IgD-negative memory B cell (primary cell): Measurements from ENCODE around the gene FYB1. TPM values are rescaled to one million over a fixed set of nuclear protein-coding genes. Genes with fewer than 3 reads are reported as not detected.
"Not testable (repeated sequence)": the region's sequence is repeated elsewhere in the genome, so short reads cannot be mapped to it uniquely, and the experiment has no call there.

ENCODE experiments used
- H3K27ac Mint-ChIP-seq, 3 donors: one replicate each; pipeline ENCODE4 v1.8.0; 2020 to 2022; ENCODE audit warnings: mild to moderate bottlenecking in 3 of 3, mixed read lengths in 3 of 3, moderate library complexity in 1 of 3
- H3K27me3 Mint-ChIP-seq: one replicate; pipeline ENCODE4 v1.8.0; 2021; ENCODE audit warnings: mixed read lengths
- H3K36me3 Mint-ChIP-seq: one replicate; pipeline ENCODE4 v1.8.0; 2020; ENCODE audit warnings: mild to moderate bottlenecking, mixed read lengths
- H3K4me1 Mint-ChIP-seq, 3 donors: one replicate each; pipeline ENCODE4 v1.8.0; 2020 to 2022; ENCODE audit warnings: mixed read lengths in 3 of 3, mild to moderate bottlenecking in 1 of 3
- H3K4me3 Mint-ChIP-seq, 4 donors: one replicate each; pipeline ENCODE4 v1.8.0; 2020 to 2022; ENCODE audit warnings: mild to moderate bottlenecking in 4 of 4, mixed read lengths in 4 of 4, moderate library complexity in 3 of 4
- H3K9me3 Mint-ChIP-seq, 3 donors: one replicate each; pipeline ENCODE4 v1.8.0; 2020 to 2021; ENCODE audit warnings: mixed read lengths in 3 of 3, mild to moderate bottlenecking in 1 of 3
- polyA plus RNA-seq: library from polyadenylated mRNA; unstranded; fragments of 300-500 nt; fragmentation: Illumina TruSeq; gene quantifications from one replicate; pipeline ENCODE4 v1.2.3, GENCODE V29; 2021

The FYB1 gene
- polyA plus RNA-seq, 1 donor from 2014 or later, result 11.6 TPM

DNA sequence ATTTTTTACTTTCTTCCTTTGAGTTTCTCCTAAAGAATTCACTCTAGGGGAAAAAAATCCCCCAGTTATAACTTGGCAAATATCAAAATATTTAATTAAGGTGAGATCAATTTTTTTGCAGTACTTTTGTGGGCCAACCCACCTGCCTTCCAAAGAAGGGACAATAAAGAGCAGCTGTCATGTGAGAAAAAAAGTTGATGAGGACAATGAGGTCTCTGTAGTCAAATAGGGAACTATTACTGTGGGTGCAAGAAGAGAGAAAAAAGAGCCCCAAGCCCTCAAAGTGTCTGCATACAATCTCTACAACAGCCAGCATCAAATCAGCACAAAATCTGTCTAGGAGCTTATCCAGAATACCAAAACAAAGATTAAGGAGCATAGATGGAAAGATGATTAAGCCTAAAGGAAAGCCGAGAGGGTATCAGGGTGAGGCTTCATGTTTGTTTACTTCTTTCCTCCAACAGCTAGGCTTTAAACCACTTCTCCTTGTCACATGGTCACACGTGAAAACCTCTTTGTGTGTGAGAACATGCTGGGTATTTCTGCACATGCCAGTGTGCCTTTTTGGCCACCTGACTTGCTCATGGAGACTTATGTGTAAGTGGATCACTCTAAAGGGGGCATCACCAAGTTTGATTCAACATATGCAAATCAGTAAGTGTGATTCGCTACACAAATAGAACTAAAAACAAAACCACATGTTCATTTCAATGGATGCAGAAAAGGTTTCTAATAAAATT, 19.2 kb upstream of the FYB1 start:
- peaks cover 1% of the 10 kb centered on the region for H3K27me3 Mint-ChIP-seq
- no peak overlapping the region for H3K4me3 Mint-ChIP-seq
- H3K36me3 Mint-ChIP-seq, result no peaks in the 10 kb centered on the region
- H3K9me3 Mint-ChIP-seq, result peaks cover 4 to 18% (median 13%) of the 10 kb centered on the region in 3 donors
- H3K4me1 Mint-ChIP-seq, result peaks cover 2 to 6% (median 6%) of the 10 kb centered on the region in 3 donors
- H3K27ac Mint-ChIP-seq, result no peak overlapping the region

DNA sequence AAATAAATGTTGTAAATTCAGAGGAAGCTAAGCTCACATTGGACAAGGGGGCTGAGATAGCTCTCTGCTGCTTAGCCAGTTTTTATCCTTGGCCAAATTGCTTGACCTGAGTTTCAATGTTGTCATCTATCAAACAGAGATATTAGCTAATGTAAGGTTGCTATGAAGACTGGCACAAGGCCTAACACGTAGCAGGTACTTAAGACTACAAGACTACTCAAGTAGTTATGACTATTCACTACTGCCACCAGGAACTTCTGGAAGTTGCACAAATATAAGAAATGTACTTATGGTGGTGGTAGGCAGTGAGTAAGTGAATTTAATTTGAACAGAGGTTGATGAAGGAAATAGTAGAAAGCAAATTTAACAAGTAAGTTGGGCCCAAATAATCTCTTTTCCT, 17.4 kb upstream of the FYB1 start:
- Mint-ChIP-seq H3K9me3 (peaks cover 4 to 18% (median 13%) of the 10 kb centered on the region in 3 donors), H3K4me3 (no peak overlapping the region), H3K27ac (peak overlapping the region in 1 of 3 donors; percentile 3), H3K4me1 (peaks cover 2 to 6% (median 6%) of the 10 kb centered on the region in 3 donors), H3K27me3 (peaks cover 1% of the 10 kb centered on the region), H3K36me3 (no peaks in the 10 kb centered on the region)

DNA sequence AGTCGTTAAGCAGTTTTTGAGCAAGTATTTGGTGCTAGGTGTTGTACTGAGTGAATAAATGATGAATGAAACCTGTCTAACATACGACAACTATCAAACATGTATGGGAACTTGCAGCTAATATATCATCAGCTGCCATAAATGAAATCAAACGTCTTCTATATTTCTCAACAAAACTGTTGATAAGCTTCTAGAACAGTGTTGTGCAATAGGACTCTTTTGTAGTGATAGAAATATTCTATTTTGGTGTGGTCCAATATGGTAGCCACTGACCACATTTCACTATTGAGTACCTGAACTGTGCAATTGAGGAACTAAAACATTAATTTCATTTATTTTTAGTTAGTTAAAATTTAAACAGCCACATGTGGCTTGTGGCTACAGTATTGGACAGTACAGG, 16.3 kb upstream of the FYB1 start:
- Mint-ChIP-seq H3K27me3 (peaks cover 1% of the 10 kb centered on the region), H3K9me3 (peaks cover under 1 to 13% (median 13%) of the 10 kb centered on the region in 3 donors), H3K27ac (no peak overlapping the region), H3K4me1 (peaks cover 2 to 6% (median 6%) of the 10 kb centered on the region in 3 donors), H3K4me3 (no peak overlapping the region), H3K36me3 (peaks cover 2% of the 10 kb centered on the region)

DNA sequence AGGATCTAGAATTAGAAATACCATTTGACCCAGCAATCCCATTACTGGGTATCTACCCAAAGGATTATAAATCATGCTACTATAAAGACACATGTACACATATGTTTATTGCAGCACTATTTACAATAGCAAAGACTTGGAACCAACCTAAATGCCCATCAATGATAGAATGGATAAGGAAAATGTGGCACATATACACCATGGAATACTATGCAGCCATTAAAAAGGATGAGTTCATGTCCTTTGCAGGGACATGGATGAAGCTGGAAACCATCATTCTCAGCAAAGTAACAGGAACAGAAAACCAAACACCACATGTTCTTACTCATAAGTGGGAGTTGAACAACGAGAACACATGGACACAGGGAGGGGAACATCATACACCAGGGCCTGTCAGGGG, 15.1 kb upstream of the FYB1 start:
- H3K4me3 Mint-ChIP-seq, H3K9me3 Mint-ChIP-seq, H3K27me3 Mint-ChIP-seq, H3K36me3 Mint-ChIP-seq, H3K4me1 Mint-ChIP-seq: not testable (repeated sequence)
- H3K27ac Mint-ChIP-seq, result peak overlapping the region in 1 of 3 donors; percentile 63

DNA sequence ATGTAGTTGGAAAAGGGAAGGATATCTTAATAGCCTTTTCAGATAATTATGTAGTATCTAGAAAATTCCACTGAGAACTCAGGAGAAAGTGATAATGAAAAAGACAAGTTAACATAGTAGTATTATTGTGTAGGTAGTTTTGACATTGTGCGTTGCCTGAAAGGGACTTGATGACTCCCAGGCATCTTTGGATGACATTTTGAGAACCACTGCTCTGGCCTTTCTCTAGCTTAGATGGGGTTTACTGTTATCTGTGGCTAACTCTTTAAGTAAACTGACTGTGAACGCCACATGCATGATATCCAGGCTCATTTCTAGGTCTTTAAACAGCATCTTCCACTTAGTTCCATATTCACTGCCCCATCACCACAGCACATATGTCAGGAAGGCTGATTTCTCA, 14.4 kb upstream of the FYB1 start:
- Mint-ChIP-seq H3K4me1 (peaks cover 0 to 4% (median 4%) of the 10 kb centered on the region in 3 donors), H3K36me3 (peaks cover 7% of the 10 kb centered on the region), H3K9me3 (peaks cover 0 to 6% (median 0%) of the 10 kb centered on the region in 3 donors), H3K27ac (no peak overlapping the region), H3K4me3 (no peak overlapping the region), H3K27me3 (peaks cover 1% of the 10 kb centered on the region)

DNA sequence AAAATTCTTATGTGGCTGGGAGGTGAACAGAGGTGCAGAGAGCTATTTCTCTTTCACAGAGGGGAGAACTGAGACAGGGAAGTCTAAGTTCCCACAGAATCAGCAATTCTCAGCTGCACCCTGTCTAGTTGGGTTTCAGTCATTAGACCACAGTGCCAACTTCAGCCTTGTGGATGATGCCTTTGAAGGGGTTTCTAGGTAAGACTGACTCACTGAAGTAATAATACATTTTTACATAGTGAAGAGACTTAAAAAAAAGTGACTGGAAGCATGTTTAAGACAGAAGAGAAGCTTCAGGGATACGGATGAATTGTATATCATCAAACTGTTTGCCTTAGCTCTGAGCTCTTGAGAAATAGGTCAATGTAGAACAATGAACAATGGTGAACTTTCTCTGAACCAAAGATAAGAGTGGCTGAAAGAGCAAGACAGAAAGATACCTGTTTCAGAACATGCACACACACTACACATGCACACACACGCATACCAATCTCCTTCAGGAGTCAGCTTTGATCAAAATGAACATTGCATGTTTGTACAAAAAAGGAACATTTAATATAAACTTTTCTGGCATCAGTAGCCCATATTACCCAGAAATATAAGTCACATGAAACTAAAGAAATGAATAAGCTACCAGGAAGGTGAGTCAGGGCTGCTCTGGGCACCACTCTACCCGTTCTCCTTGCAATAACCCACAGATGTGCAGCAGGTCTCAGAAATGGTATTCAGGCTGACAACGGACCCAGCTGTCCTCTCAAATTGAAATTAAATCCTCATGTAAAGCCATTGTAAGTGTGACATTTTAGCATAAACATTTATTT, 12.6 kb upstream of the FYB1 start:
- H3K4me3 Mint-ChIP-seq, result no peak overlapping the region
- H3K4me1 Mint-ChIP-seq, result no peaks in the 10 kb centered on the region
- H3K36me3 Mint-ChIP-seq, result peaks cover 7% of the 10 kb centered on the region
- no peak overlapping the region for H3K27ac Mint-ChIP-seq
- peaks cover 0 to 4% (median 0%) of the 10 kb centered on the region in 3 donors for H3K9me3 Mint-ChIP-seq
- peaks cover 2% of the 10 kb centered on the region for H3K27me3 Mint-ChIP-seq

DNA sequence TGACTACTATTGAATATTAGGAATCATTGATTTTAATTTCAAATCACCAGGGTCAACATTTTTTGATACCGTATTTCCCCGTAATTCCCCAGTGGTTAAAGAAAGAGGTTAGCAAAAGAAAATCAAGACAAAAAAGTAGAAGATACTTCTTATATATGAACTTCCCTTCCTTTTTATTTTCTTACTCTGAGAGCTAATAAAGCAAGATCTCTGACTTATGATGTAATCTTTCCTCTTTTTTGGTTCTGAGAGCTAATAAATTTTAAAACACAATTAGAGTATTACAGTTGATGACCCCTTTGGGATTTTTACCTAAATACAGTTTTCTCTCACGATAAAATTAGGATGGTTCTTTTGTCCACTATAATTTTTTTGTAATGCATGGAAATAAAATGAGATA, 9.2 kb upstream of the FYB1 start:
- Mint-ChIP-seq H3K4me1 (peaks cover 0 to 1% (median 0%) of the 10 kb centered on the region in 3 donors), H3K4me3 (no peak overlapping the region), H3K27ac (no peak overlapping the region), H3K9me3 (no peaks in the 10 kb centered on the region), H3K27me3 (peaks cover 3% of the 10 kb centered on the region), H3K36me3 (peaks cover 9% of the 10 kb centered on the region)

DNA sequence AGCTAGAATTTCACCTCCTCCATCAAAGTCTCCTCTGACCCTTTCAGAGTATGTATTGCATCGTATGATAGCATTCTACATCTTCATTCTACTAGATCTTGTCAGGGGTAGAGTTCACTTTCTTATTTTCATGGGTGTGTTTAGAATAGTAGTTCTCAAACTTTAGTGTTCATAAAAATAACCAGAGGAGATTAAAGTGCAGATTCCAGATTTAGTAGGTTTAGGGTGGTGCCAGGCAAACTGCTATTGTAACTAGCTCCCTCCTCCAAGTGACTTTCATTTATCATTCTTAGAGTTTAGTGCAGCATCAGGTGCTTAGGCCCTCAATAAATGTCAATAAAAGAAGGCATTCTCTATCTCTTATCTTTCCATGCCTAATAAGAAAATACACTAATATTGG, 7.2 kb upstream of the FYB1 start:
- Mint-ChIP-seq H3K27me3 (peaks cover 3% of the 10 kb centered on the region), H3K4me3 (no peak overlapping the region), H3K36me3 (peaks cover 9% of the 10 kb centered on the region), H3K27ac (no peak overlapping the region), H3K9me3 (no peaks in the 10 kb centered on the region), H3K4me1 (peaks cover 0 to 1% (median 0%) of the 10 kb centered on the region in 3 donors)

DNA sequence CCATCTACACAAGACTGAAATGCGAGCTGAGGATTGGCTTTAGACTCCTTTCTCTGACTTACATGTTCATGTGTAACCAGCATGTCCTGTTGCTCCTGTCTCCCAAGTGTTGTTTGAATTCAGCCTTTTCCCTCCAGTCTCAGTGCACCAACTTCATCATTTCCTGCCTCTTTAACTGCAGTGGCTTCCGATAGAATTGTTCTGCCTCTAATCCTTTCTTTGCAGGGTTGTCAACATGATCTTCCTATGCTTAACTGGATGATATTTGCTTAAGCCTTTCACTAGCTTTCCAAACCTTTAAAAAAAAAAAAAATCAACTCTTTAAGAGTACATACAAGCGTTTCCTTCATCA, 6.7 kb upstream of the FYB1 start:
- no peak overlapping the region for H3K27ac Mint-ChIP-seq
- H3K9me3 Mint-ChIP-seq, result no peaks in the 10 kb centered on the region
- H3K4me3 Mint-ChIP-seq, result peak overlapping the region in 1 of 4 donors; percentile 29
- peaks cover 3% of the 10 kb centered on the region for H3K27me3 Mint-ChIP-seq
- H3K4me1 Mint-ChIP-seq, result peaks cover 0 to 1% (median 0%) of the 10 kb centered on the region in 3 donors
- H3K36me3 Mint-ChIP-seq, result peaks cover 9% of the 10 kb centered on the region

DNA sequence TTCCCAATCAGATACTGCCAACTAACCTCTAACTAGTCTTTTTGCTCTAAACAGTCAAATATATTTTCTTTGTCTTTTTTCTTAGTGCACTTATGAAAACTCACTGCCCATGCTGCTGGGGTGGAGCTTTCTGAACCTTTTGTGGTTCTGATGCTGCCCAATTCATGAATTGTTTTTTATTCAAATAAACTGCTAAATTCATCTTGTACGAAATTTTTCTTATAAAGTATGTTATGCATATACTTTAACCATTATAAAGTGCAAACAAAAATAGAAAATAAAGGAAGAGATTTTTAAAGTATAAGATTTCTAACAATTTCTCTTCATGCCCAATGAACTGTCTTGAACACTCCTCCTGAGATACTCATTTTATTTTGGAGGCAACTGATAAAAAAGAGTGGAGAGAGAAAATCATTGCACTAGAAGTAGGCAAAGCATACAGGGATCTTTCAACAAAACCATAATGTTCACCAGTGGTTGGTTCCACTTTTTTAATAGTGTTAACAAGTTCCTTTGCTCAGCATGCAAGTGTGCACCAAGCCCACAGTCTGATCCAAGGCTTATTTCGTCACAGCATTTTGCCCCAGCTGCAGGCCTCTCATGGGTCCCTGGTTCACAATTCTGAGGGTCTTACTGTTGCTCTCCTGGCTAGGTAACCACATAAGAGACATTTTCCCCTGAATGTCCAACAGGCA, 6.2 kb upstream of the FYB1 start:
- peaks cover 7% of the 10 kb centered on the region for H3K36me3 Mint-ChIP-seq
- peaks cover 0 to 1% (median 0%) of the 10 kb centered on the region in 3 donors for H3K4me1 Mint-ChIP-seq

DNA sequence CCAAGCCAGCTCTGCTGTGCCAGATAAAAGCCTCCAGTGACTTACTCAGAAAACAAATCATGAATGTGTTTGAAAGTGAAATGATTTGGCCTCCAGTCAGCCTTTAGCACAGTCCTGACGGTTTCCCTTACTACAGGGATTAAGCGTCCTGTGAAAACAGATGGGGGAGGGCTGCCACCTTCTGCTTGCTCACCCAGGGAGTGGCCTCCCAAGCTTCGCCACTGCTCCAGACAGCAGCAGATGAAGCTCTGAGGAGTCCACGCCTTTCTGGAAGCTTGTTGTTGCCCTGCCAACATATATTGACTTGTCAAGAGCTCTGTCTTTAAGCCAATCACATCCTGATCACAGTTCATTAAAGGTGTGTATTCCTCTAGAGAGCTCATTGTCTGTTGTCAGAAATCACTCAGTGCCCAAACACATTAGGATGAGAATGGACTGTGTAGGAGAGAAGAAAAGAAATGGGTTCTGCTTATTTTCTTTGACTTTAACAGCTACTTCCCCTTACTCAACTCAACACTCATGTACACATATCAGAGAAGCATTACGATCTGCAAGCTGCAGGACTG, 4.9 kb upstream of the FYB1 start:
- peaks cover 0 to 1% (median 0%) of the 10 kb centered on the region in 3 donors for H3K4me1 Mint-ChIP-seq
- no peak overlapping the region for H3K27ac Mint-ChIP-seq

More for the DNA sequence above, 6.2 kb upstream of the FYB1 start:
- Mint-ChIP-seq H3K27me3 (peaks cover 3% of the 10 kb centered on the region), H3K27ac (no peak overlapping the region), H3K4me3 (no peak overlapping the region), H3K9me3 (no peaks in the 10 kb centered on the region)

DNA sequence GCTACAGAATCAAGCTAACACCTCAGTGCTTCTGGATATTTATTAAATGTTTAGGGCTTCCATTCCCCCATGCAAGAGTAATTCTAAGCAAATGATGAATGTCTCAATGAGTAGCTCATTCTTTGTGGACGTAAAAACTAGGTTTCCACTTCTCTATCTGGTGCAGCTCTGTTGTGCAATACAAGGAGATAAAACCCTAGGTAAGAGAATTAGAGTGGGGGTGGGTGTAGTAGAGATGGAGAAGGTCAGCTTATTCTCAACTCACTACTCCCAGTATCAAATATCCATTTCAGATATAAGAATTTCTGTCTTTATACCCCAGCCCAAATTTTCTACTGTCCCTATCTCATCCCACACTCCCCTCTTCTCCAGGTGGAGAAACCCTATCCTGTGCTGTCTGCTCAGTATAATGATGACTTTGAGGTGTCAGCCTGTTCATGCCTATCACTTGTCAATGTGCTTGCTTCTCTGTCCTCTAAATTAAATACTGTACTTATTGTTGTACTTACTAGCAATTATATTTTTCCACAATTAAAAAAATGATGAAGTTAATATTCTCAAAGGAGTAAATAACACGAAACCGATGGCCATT, 4.3 kb upstream of the FYB1 start:
- no peak overlapping the region for H3K27ac Mint-ChIP-seq
- H3K27me3 Mint-ChIP-seq, result peaks cover 3% of the 10 kb centered on the region
- peaks cover 0 to 1% (median 0%) of the 10 kb centered on the region in 3 donors for H3K4me1 Mint-ChIP-seq
- H3K4me3 Mint-ChIP-seq, result no peak overlapping the region
- H3K9me3 Mint-ChIP-seq, result no peaks in the 10 kb centered on the region
- peaks cover 2% of the 10 kb centered on the region for H3K36me3 Mint-ChIP-seq

More for the DNA sequence above, 4.9 kb upstream of the FYB1 start:
- no peak overlapping the region for H3K4me3 Mint-ChIP-seq
- H3K27me3 Mint-ChIP-seq, result peaks cover 3% of the 10 kb centered on the region
- H3K9me3 Mint-ChIP-seq, result no peaks in the 10 kb centered on the region
- H3K36me3 Mint-ChIP-seq, result peaks cover 2% of the 10 kb centered on the region

DNA sequence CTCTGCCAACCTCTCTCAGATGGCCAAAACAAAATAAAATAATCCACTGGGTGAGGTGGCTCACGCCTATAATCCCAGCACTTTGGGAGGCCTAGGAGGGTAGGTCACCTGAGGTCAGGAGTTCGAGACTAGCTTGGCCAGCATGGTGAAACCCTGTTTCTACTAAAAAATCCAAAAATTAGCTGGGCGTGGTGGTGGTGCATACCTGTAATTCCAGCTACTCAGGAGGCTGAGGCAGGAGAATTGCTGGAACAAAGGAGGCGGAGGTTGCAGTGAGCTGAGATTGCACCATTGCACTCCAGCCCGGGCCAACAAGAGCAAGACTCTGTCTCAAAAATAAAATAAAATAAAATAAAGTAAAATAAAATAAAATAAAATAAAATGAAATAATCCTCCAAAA, 2.3 kb upstream of the FYB1 start:
- not testable (repeated sequence) for H3K27ac Mint-ChIP-seq, H3K4me1 Mint-ChIP-seq, H3K4me3 Mint-ChIP-seq, H3K27me3 Mint-ChIP-seq, H3K9me3 Mint-ChIP-seq, H3K36me3 Mint-ChIP-seq

DNA sequence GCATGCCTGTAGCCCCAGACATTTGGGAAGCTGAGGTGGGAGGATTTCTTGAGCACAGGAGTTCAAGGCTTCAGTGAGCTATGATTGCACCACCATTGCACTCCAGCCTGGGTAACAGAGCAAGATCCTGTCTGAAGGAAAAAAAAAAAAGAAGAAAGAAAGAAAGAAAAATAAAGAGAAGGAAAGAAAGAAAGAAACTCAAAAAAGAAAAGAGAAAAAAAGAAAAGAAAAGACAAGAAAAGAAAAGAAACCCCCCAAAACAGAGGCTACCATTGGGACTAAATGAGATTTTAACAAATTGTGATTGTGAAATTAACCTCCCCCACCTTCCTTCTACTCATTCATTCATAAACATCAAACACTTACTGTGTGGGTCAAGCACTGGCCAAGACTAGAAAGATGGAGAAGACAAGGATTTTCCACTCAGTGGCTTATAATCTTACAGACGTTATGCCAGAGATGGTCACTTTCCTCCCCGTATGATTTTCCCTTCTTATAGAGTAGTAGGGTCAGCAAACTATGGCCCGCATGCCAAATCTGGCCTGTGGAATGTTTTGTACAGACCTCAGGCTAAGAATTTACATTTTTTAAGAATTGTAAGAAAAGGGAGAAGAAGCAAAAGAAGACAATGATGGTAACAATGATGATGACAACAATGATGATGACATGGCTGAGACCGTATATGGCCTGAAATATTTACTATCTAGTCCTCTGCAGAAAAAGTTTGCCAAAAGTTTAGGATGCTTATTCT, 1.1 kb upstream of the FYB1 start:
- H3K4me1 Mint-ChIP-seq, result peaks cover 0 to 3% (median 3%) of the 10 kb centered on the region in 3 donors
- peaks cover 5% of the 10 kb centered on the region for H3K27me3 Mint-ChIP-seq
- no peaks in the 10 kb centered on the region for H3K9me3 Mint-ChIP-seq
- no peaks in the 10 kb centered on the region for H3K36me3 Mint-ChIP-seq
- no peak overlapping the region for H3K4me3 Mint-ChIP-seq
- H3K27ac Mint-ChIP-seq, result no peak overlapping the region
